Activated gamma-delta T cell treated with anti-CD3 and anti-CD28 coated beads, Interleukin-2, amount 50 U/mL, for 16 hours (primary cell): ENCODE measurements around the gene KCNK6.

Experiments
- DNase-seq: peaks from one replicate; pipeline ENCODE4 v3.0.0-alpha.2; 2020; ENCODE audit warnings: low read depth

KCNK6 gene

DNA sequence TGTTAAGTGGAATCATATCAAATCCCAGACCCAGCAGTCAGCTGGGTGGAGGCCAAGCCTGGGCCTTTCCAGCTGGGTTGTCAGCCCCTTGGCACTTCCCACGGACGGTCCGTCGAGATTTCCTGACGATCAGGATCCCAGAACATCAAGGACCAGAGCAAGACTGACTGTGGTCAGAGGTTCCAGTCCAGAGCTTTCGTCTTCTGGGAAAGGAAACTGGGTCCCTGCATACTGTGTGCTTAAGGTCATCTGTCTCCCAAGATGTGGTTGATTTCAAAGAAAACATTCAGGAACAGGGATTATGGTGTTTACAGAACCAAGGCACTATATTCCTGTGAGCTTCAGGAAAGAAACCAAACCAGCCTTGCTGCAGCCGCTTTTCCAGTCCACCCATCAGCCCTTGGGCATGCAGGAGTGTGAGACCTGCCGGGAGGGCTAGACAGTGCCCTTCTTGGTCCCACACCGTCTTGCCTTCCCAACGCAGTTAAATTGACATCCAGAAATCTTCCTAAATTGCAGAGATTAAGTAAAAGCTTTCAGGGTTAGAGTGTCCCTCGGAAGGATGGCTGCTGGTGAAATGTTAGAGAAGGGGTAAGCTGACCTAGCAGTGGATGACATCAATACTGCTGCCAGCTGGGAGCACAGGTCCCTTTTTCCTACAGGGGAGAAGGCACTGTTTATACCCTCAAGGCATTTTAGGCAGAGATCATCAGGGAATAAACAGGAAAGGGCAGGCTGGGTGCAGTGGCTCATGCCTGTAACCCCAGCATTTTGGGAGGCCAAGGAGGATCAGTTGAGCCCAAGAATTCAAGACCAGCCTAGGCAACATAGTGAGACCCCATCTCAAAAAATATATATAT lies 20.6 kb upstream of the KCNK6 start:
- no peak for DNase-seq

DNA sequence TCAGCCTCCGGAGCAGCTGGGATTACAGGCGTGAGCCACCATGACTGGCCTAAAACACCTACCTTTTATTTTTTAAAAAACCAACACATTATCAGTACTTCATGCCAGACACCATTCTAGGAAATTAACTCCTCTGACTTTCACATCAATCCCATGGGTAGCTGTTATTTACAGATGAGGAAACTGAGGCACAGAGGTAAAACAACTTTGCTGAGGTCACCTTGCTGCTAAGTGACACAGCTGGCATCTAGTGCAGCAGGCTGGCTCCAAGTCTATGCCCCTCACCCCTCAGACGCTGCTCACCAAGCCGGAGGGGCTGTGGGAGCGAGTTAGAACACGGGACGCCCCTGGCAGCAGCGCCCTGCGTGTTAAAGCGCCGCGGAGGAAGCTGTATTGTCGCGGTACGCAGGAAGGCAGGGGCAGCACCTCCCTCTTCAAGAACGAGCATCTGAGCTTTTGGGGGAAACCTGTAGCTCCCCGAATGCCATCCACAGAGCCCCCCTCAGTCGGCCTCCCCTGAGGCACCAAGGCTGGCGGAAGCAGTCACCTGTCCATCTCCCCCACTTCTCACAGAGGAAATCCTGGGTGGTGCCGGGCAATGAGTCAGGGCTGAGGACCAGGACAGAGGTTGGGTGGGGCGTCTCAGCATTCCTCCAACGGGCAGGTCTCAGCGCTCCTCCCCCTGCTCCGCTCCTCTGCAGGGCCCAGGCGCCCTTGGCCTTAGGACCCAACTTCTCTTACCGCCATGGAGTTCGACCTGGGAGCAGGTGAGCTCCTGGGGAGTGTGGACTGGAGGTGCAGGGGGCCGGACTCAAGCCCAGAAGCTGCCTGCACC lies 15.9 kb upstream of the KCNK6 start, which contains the start of gene C19orf33:
Gene C19orf33, plus strand, starts transcription at position 735 of the 835 bp plus-strand sequence. Its CDS starts 11 bp downstream, at position 746.
- no peak for DNase-seq

- DNase-seq: no peak
Measured at GRCh38 chr19:38304352-38304865, 15.2 kb upstream of the KCNK6 start.

DNA sequence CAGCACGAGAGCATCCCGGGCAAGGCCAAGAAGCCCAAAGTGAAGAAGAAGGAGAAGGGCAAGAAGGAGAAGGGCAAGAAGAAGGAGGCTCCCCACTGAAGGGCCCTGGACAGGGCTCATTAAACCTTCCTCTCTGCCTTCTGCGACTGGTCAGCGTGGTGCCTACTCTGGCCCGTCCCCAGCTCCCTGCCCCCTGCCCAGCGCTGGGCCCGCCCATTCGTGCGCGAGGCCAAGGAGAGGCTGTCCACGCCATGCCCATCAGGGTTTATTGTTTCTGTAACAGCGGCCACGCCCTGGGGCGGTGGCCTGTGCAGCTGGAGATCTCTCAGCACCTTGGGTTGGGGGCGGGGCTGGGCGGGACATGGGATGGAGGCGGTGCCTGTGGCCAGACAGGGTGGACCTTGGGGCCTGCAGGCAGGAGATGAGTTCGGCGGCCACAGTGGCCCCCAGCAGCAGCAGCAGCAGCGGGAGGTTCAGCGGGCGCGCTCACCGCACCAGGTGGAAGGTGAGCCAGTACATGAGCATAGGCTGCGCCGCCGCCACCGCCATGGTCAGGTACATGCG lies 14.7 kb upstream of the KCNK6 start:
- no peak for DNase-seq

DNA sequence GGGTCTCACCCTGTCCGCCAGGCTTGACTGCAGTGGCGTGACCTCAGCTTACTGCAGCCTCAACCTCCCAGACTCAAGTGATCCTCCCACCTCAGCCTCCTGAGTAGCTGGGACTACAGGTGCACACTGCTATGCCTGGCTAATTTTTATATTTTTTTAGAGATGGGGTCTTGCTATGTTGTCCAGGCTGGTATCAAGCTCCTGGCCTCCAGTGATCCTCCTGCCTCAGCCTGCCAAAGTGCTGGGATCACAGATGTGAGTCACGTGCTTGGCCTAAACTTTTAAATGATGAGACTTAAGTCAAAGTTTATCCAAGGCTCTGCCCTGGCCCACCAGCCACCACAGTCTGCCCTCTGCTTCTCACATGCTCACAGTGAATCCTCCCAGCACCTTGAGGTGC lies 13.4 kb upstream of the KCNK6 start:
- DNase-seq: no peak

- DNase-seq: no peak
Measured at GRCh38 chr19:38307076-38307475, 12.6 kb upstream of the KCNK6 start.

DNA sequence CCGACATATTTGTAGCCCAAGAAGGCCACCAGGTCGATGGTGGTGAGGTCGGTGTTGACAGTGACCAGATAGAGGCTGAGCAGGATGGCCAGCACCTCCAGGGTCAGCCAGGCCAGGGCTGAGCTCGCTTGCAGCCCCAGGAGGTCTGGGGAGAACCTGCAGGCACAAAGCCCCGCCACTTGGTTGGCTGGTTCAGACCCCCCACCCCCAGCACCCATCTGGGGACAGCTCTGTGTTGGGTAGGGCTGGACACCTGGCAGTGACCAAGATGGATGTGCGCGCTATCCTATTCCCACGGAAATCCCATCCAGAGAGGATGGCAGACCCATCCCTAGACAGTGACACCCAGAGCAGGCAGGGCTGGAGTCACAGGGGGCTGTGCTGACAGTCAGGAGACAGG lies 12.0 kb upstream of the KCNK6 start:
- no peak for DNase-seq

- no peak for DNase-seq
Measured at GRCh38 chr19:38308006-38308766, 11.5 kb upstream of the KCNK6 start.

- DNase-seq: no peak
Measured at GRCh38 chr19:38308926-38309614, 10.6 kb upstream of the KCNK6 start.

DNA sequence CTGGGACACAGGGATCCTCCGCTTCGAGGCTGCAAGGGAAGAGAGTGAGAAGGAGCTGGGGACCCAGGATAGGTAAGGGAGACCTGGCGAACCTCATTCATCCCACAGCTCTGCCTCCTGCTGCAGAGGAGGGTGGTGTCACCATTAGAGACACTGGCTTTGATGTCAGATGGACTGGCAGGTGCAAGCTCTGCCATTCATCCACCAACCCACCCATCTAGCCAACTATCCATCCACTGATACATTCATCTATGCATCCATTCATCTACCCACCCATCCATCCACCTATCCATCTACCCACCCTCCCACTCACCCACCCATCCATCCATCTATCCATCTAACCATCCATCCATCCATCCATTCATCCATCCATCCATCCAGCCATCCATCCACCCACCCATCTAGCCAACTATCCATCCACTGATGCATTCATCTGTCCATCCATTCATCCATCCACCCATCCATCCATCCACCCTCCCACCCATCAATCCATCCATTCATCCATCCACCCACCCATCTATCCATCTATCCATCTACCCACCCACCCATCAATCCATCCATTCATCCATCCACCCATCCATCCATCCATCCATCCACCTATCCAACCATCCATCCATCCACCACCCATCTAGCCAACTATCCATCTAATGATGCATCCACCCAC lies 9.9 kb upstream of the KCNK6 start:
- no peak for DNase-seq

DNA sequence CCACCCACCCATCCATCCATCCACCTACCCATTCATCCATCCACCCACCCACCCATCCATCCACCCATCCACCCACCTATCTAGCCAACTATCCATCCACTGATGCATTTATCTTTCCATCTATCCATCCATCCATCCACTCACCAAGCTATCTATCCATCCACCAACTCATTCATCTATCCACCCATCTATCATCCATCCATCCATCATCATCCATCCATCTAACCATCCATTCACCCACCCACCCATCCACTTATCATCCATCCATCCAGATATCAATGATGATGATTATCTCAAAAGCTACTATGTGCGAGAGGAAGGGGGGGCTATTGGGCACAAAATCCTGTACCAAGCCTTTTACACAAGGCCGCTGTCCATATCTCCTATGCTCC lies 9.4 kb upstream of the KCNK6 start:
- no peak for DNase-seq

- DNase-seq: no peak
Measured at GRCh38 chr19:38310986-38311385, 8.7 kb upstream of the KCNK6 start.

DNA sequence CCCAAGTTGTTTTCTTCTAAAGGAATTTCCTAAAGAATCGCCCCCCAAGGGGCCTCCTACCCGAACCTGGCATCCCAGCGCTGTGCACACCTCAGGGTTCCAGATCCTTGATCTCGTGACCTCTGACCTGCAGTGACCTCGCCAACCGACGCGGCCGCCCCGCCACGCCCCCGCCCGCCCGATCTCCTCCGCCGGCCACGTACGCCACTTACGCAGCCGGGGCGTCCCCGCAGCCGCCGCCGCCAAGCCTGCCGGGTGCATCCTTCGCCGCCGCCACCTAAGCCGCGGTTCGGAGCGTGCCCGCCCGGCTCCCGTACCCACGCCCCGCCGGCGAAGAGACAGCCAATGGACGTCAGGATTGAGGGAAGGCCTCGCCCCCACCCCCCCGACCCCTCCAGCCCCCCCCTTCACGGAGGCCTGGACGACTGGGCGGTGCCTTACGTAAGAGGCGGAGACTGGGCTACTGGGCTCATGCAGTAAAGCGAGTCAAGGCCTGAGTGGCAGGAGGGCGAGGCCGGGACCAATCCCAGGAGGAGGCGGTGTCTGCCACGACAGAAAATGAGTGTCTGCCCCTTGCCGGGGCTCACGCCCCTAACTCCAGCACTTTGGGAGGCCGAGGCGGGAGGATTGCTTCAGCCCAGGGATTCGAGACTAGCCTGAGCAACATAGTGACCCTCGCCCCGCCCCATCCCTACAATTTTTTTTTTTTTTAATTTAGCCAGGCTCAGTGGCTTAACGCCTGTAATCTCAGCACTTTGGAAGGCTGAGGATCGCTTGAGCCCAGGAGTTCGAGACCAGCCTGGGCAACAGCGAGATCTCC lies 3.8 kb upstream of the KCNK6 start, which contains the start of gene YIF1B:
Gene YIF1B, minus strand, starts transcription at position 291 of the 820 bp plus-strand sequence. Its CDS starts 30 bp downstream, at position 261.
- peak; percentile 88 for DNase-seq

DNA sequence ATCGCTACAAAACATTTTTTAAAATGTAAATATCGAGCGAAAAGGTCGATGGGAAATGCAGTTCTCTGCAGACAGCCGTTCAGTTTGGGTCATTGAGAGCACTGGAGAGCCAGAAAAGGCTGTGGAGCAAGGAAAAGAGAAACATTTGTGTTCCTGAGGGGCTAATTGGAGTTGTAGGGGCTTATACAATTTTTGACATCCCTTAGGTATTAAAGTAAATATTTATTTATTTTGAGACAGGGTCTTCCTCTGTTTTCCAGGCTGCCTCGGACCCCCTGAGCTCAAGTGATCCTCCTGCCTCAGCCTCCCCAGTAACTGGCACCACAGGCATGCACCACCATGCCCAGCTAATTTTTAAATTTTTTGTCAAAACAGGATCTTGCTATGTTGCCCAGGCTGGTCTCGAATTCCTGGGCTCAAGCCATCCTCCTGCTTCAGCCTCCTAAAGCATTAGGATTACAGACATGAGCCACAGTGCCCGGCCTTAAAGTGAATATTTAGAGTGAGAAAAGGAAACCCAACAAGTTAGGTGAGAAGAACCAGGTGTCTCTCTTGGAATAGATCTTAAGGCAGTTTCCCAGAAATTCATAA lies 3.1 kb upstream of the KCNK6 start:
- DNase-seq: no peak

DNA sequence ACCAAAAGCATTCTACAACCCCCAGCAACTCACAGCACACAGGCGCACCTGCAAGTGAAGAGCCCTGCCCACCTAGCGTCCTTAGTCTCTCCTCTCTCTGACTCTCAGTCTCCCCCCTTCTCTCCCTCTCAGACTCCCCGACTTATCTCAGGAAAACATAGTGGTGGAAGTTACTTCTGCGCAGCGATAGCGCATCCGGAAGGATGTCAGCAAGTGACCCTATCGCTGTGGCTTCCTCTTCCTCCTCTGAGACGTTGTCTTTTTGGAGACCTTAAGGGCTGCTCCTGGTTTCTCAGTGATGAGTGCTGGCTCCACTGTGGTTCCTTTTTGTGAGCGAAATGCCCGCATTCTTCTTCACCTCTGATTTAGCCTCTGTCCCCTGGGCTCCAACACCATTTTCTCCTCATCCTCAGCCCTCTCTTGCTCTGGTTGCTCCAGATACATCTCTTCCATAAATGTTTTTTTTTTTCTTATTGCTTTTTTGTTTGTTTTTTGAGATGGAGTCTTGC lies 2.5 kb upstream of the KCNK6 start:
- DNase-seq: no peak

GRCh38 chr19:38318660-38319059 lies 985 bp upstream of the KCNK6 start:
- no peak for DNase-seq

- no peak for DNase-seq
Measured at GRCh38 chr19:38320969-38321339, 1.3 kb downstream of the KCNK6 start.

DNA sequence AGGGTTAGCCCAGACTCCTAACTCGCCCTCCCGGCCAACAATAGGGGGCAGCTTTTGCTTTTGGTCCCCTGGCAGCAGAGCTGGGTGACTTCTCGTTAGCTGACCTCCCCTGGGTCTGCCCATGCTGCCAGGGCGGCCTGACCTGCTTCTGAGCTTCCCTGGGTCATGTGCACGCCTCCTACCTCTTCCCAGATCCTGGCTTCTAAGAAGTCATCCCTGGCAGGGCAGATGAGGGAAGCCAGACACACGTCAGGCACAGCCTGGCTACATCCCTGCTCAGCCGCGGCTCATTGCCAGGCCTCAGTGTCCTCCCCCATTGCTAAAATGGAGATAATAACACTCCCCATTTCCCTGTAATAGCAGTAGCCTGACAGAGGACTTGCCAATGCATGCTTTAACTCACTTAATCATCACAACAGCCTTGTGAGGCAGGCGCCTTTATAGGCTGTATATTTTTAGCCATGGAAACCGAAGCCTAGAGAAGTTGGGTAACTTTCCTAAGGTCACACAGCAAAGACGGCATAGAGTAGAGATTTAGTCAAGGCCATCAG lies 2.1 kb downstream of the KCNK6 start:
- no peak for DNase-seq

- DNase-seq: no peak
Measured at GRCh38 chr19:38323291-38323690, 3.6 kb downstream of the KCNK6 start.
